Activated CD4-positive, alpha-beta T cell treated with anti-CD3 and anti-CD28 coated beads, Interleukin-2, amount 50 U/mL, for 1 hour (primary cell): ENCODE measurements around the gene HDAC4.

Experiments used
- DNase-seq: peaks from one replicate; pipeline ENCODE4 v3.0.0-alpha.2; 2020

HDAC4 gene

DNA sequence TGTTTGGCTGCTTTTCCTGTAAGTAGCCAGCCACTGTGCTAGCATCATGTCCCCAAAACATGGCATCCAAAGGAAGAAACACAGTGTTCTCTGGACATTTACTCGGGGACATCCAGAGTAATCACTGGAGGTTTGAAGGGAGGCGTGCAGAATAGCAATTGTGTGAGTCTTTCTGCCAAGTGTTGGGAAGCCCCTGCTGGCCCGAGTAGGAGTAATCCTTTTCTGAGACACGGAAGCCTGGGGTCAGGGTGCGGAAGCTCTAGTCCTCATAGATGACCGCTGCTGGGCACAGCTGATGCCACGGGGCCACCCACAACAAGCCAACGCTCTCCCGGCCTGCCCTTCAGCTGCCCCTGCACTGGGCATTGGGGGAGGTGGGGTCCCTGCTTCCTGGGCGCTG lies 24.8 kb upstream of the HDAC4 start:
- DNase-seq: no peak

DNA sequence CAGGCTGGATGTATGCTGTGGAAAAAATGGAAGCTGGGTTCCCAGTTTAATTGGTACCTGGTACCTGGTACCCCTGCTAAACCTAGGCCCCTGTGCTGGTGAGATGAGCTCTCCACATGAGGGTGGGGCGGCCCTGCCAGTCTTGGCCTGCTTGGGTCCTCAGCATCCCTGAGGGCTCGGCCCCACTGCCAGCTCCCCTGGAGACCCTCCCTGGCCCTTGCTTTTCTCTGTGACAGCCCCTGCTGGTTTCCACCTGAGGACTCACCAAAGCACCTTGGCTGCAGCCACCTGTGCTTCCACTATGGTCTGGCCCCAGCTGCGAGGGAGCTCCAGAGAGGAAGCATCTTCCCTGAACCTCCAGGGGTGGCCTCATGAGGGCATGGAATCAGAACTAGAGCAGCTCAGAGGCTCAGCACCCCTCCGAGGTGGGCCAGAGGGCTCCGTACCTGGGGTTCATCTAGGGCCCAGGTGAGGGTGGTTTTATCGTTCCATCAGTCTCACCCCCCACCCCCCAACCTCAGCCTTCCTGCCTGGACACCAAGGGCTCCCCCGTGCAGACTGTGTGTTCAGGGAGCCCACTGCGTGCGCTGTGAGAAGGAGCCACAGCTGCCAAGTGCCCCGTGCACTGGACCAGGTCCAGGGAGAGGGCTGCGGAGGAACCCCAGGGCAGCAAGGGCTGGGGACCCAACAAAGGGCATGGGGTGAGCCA lies 23.7 kb upstream of the HDAC4 start:
- DNase-seq: no peak

GRCh38 chr2:239423551-239423950 lies 22.7 kb upstream of the HDAC4 start:
- no peak for DNase-seq

- no peak for DNase-seq
These were observed 21.0 kb upstream of the HDAC4 start for GRCh38 chr2:239421851-239422250.

DNA sequence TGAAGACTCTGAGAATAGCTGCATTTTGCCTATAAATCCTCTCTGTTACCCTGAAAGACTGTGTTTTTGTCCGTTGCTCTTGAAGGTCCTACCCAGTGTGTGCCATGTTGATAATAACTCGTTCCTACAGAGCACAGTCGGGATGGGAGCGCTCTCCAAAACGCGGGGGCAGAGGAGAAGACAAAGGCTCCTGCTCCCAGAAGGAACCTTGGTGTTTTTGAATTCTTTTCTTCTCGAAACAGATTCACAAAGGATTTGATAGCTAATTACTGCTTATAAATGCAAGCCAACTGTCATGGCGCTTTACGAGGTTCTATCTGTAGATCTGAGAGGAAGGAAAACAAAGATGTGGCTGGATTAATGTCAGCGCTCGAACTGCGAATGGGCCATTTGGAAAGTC lies 19.3 kb upstream of the HDAC4 start:
- DNase-seq: no peak

DNA sequence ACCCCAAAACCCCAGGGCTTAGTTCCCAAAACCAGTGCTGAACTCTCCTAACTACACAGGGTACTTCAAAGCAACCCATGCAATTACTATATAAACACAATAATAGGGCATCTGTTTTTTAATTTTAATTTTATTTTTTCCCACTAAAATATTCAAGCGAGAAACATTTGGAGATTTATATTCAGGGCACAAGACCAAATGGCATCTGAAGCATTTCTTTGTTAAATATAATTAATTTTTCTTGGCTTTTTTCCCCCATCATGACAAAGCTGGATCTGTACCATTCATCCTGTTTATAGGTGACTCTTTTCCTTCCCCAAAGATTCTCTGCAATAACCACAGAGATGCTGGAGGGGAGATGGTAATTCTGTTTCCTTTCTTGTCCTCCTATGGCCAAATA lies 18.1 kb upstream of the HDAC4 start:
- DNase-seq: no peak

GRCh38 chr2:239412905-239413603 lies 12.2 kb upstream of the HDAC4 start:
- DNase-seq: no peak

DNA sequence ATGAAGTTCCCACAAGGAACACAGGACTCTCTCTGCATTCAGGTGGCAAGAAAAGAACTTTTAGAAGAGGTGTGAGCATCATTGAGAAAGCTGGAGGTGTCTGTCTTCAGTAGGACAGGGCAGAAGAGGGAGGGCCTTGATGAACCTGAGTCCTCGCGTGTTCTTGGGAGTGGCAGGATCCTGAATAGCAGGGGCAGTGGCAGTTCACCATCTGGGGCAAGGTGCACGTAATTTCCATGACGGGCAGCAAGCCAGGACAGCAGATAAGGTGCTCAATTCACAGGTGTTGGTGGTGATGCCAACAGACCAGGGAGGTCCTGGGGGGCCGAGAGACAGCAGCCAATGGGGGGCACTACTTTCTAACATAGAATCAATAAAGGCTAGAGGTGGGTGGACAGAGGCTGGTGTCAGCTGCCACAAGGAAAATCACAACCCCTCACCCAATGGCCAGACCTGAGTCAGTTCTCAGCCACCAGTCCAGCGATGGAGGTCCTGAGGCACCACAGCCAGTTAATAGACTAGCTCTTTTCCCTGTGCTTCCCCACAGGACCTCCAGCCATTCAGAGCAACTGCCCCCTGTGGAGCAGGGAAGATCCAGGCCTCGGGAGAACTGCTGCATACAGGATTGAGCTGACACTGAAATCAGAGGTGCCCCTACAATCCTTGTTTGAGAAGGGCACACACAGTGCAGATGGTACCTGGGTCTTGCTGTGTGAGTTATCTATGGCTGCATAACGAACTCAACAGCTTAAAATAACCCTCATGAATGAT lies 10.9 kb upstream of the HDAC4 start:
- no peak for DNase-seq

DNA sequence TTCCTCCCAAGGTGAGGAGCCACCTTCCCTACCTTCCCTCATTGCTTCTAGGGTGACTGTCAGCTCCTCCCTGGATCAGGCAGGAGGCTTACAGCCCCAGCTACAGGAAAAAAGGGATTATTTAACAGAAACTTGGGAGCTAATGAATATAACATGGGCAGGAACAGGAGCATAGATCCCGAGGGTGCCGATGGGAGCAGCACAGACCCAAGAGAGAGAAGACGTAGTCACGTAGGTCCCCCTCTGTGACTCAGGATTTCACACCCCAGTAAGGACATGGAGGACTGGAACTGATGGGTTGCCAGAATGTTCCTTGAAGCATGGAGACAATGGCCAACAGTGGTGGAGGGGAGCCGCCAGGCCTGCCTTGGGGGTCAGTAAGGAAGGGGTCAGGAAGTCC lies 10.3 kb upstream of the HDAC4 start:
- DNase-seq: no peak

DNA sequence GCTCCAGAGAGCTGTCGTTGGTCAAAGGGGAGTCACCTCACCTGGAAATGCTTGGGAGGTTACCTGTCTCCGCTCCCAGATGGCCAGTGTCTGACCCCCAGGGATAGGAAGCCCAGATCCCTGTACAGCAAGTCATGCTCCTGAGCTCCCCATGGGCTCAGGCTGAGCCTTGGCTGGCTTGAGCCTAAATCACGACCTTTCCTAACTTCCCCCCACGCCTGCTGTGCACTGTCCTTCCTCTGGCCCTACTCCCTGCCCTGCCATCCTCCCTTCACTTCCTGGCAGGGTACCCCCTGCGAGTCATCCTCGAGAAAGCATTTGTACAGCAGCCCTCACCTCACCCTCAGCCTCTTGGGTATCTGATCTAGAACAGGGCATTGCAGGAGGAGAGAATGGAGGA lies 9.2 kb upstream of the HDAC4 start:
- DNase-seq: no peak

- DNase-seq: no peak
These were observed 6.3 kb upstream of the HDAC4 start for GRCh38 chr2:239407112-239407511.

DNA sequence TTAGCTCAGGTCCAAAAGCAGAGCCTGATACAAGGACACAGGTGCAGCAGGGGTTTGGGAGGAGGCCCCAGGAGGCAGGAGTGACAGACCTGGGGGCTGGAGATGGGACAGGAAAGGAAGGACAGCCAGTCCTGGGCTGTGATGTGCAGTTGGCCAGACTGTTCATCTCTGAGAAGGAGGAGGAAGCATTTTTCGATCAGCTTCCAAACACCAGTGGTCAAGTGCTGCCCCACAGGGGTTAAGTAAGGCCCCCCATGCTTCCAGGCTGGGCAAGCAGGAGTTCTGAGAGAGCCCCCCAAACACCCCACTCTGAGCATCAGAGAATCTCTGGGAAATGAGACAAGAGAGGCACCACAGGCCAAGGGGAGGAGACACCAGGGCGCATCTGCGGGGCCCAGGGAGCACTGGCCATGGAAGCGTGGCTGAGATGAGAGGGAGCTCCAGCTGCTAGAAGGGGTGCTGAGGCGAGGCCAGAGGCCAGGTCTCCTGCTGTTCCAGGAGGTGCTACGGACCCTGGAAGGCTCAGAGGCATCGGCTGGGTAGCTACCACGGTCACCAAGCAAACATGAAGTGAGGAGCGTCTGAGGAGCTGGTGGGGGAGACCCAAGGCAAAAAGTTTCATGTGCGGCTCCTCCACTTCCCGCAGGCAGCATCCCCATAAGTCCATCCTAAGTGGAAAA lies 5.6 kb upstream of the HDAC4 start:
- no peak for DNase-seq

DNA sequence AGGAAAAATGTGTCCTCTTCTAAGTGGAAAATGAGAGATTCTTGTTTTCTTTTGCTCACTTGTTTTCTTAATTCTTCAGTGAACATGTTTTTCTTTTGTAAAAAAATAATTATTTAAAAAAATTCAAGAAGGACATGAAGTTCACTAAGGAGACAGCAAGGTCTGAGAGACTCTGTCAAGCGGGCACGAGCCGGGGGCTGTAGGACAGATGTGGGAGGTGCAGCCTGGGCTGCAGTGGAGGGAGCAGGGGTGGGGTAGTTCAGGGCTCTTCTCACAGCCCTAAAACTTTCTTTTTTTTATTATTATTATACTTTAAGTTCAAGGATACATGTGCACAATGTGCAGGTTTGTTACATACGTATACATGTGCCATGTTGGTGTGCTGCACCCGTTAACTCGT lies 4.3 kb upstream of the HDAC4 start:
- DNase-seq: no peak

GRCh38 chr2:239402666-239403065 lies 1.8 kb upstream of the HDAC4 start:
- no peak for DNase-seq

- no peak for DNase-seq
These were observed 1.0 kb upstream of the HDAC4 start for GRCh38 chr2:239401881-239402233.

DNA sequence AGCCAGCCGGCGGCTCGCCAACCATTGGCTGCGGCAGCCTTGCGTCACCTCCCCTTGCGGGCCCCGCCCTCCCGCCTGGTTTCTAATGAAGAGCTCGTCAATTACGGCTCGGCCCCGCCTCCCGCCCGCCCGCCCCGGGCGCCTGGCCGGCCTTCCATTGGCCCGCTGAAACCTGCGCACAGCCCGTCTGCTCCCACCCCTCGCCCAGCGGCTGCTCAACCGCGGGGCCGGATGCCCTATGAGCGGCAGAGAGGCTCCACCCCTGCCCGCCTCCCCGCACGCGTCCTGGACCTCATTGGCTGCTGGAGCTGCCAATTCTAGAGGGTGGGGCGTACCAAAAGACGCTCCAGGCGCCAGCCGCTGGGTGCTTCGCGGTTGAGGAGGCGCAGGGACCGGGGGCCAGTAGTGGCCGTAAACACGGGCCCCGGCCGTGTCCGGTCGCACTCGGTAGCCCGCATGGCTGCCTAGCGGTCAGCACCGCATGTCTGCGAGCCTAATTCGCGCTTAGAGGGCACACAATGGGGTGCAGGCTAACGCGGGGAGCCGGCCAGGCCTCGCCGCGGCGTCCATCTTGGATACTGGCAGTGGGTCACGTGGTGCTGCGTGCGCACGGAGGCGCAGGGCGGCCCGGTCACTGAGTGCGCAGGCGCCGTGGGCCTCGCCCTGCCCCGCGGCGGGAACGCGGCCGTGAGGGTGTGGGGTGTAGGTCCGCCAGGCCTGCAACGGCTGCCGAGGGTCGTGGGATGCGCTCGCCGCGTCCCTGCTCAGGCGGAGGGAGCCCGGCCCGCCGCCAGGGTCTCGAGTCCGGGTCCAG lies 454 bp upstream of the HDAC4 start:
- peak; percentile 99 for DNase-seq

DNA sequence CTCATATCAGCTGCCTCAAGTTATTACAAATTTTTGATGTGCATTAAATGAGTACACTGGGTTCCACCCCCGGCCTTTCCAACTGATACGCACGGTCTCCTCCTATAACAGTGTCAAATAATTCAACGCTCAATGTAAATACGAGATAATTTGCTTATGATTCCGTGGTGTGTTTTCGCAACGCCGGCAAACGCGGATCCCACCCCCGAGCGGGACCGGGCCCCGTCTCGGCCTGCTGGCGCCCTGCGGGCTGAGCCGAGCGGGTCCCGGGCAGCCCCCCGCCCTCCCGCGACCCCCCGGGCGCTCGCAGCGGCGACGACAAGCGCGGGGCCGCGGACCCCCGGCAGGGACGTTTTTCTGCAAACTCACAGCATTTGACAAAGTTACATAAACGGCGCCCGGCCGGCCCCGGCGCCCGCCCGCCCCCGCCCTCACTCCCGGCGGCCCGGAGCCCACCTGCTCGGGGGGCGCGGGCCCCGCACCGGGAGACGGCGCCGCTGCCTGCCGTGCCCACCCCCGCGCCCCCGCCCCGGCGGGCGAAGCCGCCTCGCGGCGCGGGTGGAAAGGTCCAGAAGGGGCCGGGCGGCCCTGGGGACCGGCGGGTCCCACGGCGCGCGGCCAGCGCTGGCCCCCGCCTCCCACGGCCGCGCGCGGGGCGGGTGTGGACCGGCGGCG lies 762 bp downstream of the HDAC4 start:
- no peak for DNase-seq

DNA sequence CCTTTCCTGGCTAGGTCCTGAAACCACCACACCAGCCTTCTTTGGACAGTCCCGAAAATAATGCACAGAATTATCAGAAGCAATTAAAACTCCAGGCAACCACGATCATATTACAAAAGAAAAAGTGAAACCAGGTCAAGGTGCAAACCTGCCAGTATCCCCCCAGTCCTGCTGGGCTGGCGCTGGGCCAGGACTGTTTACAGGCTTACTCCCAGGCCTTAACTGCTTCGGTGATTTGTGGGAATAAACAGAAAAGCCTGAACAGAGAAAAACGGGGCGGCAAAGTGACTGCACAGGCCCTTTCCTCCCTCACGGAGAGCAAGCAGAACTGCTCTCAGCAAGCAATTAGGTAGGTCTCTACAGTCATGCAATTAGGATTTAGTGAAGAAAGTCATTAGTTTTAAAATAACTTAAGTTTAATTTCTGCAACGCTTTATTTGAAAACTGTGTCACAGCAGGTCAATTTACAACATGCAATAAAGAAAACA lies 1.3 kb downstream of the HDAC4 start:
- DNase-seq: peak; percentile 34

DNA sequence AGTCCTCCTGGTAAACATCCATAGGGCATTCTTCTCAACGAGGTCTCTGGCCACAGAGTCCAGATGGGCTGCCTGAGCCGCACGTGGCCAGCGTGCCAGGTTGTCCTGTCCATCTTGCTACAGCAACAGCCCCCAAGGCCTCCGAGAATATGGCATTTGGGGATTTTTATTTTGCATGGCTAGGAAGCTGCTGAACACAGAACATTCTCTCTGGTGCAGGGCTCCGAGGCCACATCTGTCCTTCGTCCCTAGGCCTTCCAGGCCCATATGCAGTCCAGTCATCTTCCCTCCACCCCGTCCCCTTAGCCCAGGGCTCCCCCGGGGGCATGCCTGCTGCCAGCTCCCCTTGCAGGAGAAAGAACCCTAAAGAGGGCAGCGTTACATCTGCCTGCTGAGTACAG lies 2.3 kb downstream of the HDAC4 start:
- no peak for DNase-seq

DNA sequence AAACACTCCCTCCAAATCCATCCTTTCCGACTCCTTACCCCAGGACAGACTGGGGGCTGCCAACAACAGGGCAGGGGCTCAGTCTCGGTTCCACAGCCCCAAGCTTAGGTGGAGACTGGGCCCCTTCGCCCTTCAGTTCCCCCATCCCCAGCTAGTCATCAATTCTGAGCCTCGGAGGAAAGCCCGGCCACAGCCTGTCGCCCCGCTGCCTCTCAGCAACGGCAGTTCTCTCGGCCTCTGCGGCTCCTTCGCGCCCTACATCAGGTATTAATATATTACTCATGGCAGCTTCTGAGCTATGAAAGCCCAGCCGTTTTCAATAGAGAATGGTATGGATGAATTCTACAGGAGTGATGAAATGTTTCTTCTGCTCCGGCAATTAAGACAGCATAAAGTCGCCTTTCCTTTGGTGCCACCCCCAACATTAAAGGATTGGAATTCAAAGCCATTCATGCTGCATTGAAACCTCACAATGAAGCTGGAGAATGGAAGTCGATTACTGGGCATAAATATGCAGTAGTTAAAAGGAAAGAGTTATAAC lies 2.8 kb downstream of the HDAC4 start:
- DNase-seq: no peak

DNA sequence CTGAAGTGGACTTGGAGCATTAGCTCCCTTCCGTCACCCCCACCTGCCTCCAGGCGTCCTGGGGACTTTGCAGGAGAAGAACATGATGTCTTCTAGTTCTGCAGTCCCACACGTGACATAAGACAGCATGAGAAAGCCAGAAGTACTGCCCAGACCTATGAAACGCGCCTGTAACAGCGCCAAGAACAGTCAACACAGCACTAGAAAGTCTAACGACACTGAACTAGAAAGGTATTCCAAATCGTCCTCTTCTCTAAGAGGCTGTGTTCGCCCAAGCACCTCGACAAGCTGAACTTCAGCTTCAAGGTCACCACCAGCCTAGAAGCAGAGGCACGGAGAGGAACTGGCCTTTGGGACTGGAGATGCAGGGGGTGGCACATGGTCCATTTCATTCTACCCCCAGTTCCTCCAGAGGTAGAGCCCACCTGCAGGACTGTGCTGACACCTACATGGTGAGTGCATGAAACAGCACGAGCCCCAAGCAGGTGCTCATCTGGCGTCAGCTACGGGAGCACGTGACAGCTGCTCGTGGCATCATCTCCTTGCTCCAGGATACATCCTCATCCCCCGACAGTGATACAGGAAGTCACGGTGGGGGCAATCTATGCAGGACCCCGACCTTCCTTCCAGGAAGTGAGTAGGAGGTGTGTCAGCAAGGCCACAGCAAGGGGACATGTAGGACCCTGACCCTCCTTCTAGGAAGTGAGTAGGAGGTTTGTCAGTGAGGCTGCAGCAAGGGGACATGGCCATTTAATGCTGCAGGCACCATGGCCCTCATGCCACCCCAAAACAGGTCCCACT lies 3.7 kb downstream of the HDAC4 start:
- peak; percentile 51 for DNase-seq
